ENCODE data around the gene CKAP2L. TPM values are rescaled to one million over a fixed set of nuclear protein-coding genes. Genes with fewer than 3 reads are reported as not detected.

The CKAP2L gene
- total and polyA plus RNA-seq, 2 experiments from 2014 or later, result 16.2 to 30.2 TPM

DNA sequence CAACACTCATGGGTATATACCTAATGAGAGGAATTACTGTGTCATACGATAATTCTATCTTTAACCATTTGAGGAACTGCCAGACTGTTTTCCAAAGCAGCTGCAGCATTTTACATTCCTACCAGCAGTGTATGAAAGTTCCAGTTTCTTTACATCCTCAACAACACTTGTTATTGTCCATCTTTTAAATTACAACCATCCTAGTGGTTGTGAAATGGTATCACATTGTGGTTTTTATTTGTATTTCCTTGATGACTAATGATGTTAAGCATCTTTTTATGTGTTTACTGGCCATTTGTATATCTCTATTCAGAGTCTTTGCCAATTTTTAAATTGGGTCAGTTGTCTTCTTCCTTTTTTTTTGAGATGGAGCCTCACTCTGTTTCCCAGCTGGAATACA is 4.0 kb upstream of the CKAP2L start (continued):
- TF ChIP-seq, protein P1, sequence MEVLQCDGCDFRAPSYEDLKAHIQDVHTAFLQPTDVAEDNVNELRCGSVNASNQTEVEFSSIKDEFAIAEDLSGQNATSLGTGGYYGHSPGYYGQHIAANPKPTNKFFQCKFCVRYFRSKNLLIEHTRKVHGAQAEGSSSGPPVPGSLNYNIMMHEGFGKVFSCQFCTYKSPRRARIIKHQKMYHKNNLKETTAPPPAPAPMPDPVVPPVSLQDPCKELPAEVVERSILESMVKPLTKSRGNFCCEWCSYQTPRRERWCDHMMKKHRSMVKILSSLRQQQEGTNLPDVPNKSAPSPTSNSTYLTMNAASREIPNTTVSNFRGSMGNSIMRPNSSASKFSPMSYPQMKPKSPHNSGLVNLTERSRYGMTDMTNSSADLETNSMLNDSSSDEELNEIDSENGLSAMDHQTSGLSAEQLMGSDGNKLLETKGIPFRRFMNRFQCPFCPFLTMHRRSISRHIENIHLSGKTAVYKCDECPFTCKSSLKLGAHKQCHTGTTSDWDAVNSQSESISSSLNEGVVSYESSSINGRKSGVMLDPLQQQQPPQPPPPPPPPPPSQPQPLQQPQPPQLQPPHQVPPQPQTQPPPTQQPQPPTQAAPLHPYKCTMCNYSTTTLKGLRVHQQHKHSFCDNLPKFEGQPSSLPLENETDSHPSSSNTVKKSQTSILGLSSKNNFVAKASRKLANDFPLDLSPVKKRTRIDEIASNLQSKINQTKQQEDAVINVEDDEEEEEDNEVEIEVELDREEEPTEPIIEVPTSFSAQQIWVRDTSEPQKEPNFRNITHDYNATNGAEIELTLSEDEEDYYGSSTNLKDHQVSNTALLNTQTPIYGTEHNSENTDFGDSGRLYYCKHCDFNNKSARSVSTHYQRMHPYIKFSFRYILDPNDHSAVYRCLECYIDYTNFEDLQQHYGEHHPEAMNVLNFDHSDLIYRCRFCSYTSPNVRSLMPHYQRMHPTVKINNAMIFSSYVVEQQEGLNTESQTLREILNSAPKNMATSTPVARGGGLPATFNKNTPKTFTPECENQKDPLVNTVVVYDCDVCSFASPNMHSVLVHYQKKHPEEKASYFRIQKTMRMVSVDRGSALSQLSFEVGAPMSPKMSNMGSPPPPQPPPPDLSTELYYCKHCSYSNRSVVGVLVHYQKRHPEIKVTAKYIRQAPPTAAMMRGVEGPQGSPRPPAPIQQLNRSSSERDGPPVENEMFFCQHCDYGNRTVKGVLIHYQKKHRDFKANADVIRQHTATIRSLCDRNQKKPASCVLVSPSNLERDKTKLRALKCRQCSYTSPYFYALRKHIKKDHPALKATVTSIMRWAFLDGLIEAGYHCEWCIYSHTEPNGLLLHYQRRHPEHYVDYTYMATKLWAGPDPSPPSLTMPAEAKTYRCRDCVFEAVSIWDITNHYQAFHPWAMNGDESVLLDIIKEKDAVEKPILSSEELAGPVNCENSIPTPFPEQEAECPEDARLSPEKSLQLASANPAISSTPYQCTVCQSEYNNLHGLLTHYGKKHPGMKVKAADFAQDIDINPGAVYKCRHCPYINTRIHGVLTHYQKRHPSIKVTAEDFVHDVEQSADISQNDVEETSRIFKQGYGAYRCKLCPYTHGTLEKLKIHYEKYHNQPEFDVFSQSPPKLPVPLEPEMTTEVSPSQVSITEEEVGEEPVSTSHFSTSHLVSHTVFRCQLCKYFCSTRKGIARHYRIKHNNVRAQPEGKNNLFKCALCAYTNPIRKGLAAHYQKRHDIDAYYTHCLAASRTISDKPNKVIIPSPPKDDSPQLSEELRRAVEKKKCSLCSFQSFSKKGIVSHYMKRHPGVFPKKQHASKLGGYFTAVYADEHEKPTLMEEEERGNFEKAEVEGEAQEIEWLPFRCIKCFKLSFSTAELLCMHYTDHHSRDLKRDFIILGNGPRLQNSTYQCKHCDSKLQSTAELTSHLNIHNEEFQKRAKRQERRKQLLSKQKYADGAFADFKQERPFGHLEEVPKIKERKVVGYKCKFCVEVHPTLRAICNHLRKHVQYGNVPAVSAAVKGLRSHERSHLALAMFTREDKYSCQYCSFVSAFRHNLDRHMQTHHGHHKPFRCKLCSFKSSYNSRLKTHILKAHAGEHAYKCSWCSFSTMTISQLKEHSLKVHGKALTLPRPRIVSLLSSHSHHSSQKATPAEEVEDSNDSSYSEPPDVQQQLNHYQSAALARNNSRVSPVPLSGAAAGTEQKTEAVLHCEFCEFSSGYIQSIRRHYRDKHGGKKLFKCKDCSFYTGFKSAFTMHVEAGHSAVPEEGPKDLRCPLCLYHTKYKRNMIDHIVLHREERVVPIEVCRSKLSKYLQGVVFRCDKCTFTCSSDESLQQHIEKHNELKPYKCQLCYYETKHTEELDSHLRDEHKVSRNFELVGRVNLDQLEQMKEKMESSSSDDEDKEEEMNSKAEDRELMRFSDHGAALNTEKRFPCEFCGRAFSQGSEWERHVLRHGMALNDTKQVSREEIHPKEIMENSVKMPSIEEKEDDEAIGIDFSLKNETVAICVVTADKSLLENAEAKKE (CRISPR knock-in tag; IDR thresholded peaks at IDR 0.05), result no peak
- TF ChIP-seq, protein P2, sequence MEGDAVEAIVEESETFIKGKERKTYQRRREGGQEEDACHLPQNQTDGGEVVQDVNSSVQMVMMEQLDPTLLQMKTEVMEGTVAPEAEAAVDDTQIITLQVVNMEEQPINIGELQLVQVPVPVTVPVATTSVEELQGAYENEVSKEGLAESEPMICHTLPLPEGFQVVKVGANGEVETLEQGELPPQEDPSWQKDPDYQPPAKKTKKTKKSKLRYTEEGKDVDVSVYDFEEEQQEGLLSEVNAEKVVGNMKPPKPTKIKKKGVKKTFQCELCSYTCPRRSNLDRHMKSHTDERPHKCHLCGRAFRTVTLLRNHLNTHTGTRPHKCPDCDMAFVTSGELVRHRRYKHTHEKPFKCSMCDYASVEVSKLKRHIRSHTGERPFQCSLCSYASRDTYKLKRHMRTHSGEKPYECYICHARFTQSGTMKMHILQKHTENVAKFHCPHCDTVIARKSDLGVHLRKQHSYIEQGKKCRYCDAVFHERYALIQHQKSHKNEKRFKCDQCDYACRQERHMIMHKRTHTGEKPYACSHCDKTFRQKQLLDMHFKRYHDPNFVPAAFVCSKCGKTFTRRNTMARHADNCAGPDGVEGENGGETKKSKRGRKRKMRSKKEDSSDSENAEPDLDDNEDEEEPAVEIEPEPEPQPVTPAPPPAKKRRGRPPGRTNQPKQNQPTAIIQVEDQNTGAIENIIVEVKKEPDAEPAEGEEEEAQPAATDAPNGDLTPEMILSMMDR (conservative IDR thresholded peaks at IDR 0.05; ENCODE audit: low read depth in 2 of 2), result no peak
- no peak for TF ChIP-seq JUNB (IDR thresholded peaks at IDR 0.05; ENCODE audit: unreplicated experiment)
- TF ChIP-seq ZNF331 (CRISPR knock-in tag; IDR thresholded peaks at IDR 0.05; ENCODE audit: low read depth), result no peak
- TF ChIP-seq CREB1 (CRISPR knock-in tag; IDR thresholded peaks at IDR 0.05; ENCODE audit: low read depth), result no peak
- TF ChIP-seq NANOG (IDR thresholded peaks at IDR 0.05; ENCODE audit: borderline replicate concordance), result no peak
- TF ChIP-seq STAT1 (IDR thresholded peaks at IDR 0.05; ENCODE audit: unreplicated experiment), result no peak
- TF ChIP-seq POLR2AphosphoS5 (IDR thresholded peaks at IDR 0.05; ENCODE audit: low read depth), result no peak
- TF ChIP-seq EZH2phosphoT487 (IDR thresholded peaks at IDR 0.05; ENCODE audit: unreplicated experiment), result no peak

Data from GM23338 (cell line).